SK-N-SH treated with all-trans-retinoic acid at 6 μM for 48 hours (cell line): ENCODE data around the gene EGR1.

ENCODE experiments used
- ATAC-seq: fragments of 200-7000 bp; cut with Tn5 transposase; 3 replicates; pipeline ENCODE4 v1.9.1; 2020; ENCODE audit warnings: mild to moderate bottlenecking, moderate library complexity
- ARNTL ChIP-seq: fragments of 450-650 bp; formaldehyde crosslinking; IDR thresholded peaks from 2 replicates; pipeline ENCODE4 v1.5.0; 2020; ENCODE audit warnings: low read depth, mild to moderate bottlenecking, moderate library complexity, borderline replicate concordance
- CREB5 ChIP-seq: fragments of 250-450 bp; sonication (Bioruptor Pico); IDR thresholded peaks from 2 replicates; pipeline ENCODE4 v1.5.1; 2020; ENCODE audit warnings: low read depth, mild to moderate bottlenecking, moderate library complexity
- ESRRG ChIP-seq: fragments of 250-450 bp; sonication (Bioruptor Pico); IDR thresholded peaks from 2 replicates; pipeline ENCODE4 v1.6.1; 2021; ENCODE audit warnings: mild to moderate bottlenecking
- GLIS3 ChIP-seq: fragments of 250-450 bp; sonication (Bioruptor Pico); IDR thresholded peaks from 2 replicates; pipeline ENCODE4 v1.5.0; 2020; ENCODE audit warnings: mild to moderate bottlenecking, moderate library complexity
- OSR1 ChIP-seq: fragments of 250-450 bp; sonication (Bioruptor Pico); IDR thresholded peaks from 2 replicates; pipeline ENCODE4 v1.8.0; 2022; ENCODE audit warnings: moderate library complexity, mild to moderate bottlenecking, inconsistent platforms
- PATZ1 ChIP-seq: fragments of 250-450 bp; sonication (Bioruptor Pico); IDR thresholded peaks from 2 replicates; pipeline ENCODE4 v1.8.0; 2020; ENCODE audit warnings: mild to moderate bottlenecking, moderate library complexity, borderline replicate concordance
- PPARA ChIP-seq: fragments of 250-450 bp; sonication (Bioruptor Pico); IDR thresholded peaks from 2 replicates; pipeline ENCODE4 v1.5.0; 2020; ENCODE audit warnings: mild to moderate bottlenecking, borderline replicate concordance
- RARB ChIP-seq: fragments of 250-450 bp; sonication (Bioruptor Pico); IDR thresholded peaks from 2 replicates; pipeline ENCODE4 v1.8.0; 2021; ENCODE audit warnings: mild to moderate bottlenecking, moderate library complexity
- TCF4 ChIP-seq: fragments of 250-450 bp; sonication (Bioruptor Pico); IDR thresholded peaks from 2 replicates; pipeline ENCODE4 v1.8.0; 2021; ENCODE audit warnings: mild to moderate bottlenecking, moderate library complexity, borderline replicate concordance
- TSHZ2 ChIP-seq: fragments of 250-450 bp; sonication (Bioruptor Pico); IDR thresholded peaks from 2 replicates; pipeline ENCODE4 v1.5.0; 2020; ENCODE audit warnings: mild to moderate bottlenecking, moderate library complexity
- ZC3H10 ChIP-seq: fragments of 250-450 bp; sonication (Bioruptor Pico); IDR thresholded peaks from 2 replicates; pipeline ENCODE4 v1.5.1; 2021; ENCODE audit warnings: mild to moderate bottlenecking, moderate library complexity
- ZFP30 ChIP-seq: fragments of 450-650 bp; formaldehyde crosslinking; IDR thresholded peaks from 2 replicates; pipeline ENCODE4 v1.5.0; 2022; ENCODE audit warnings: mild to moderate bottlenecking, moderate library complexity
- ZNF565 ChIP-seq: fragments of 450-650 bp; formaldehyde crosslinking; conservative IDR thresholded peaks from 2 replicates; pipeline ENCODE4 v1.5.0; 2020; ENCODE audit warnings: low read depth, mild to moderate bottlenecking, moderate library complexity
- ZNF70 ChIP-seq: fragments of 450-650 bp; formaldehyde crosslinking; IDR thresholded peaks from 2 replicates; pipeline ENCODE4 v1.5.0; 2020; ENCODE audit warnings: mild to moderate bottlenecking, moderate library complexity
- ZNF8 ChIP-seq: fragments of 450-650 bp; formaldehyde crosslinking; IDR thresholded peaks from 2 replicates; pipeline ENCODE4 v1.5.0; 2020; ENCODE audit warnings: mild to moderate bottlenecking, moderate library complexity
- TF ChIP-seq, protein P1 (sequence below): fragments of 250-450 bp; sonication (Bioruptor Pico); IDR thresholded peaks from 2 replicates; pipeline ENCODE4 v1.5.1; 2021; ENCODE audit warnings: mild to moderate bottlenecking, moderate library complexity
- TF ChIP-seq, protein P2 (sequence below): fragments of 250-450 bp; sonication (Bioruptor Pico); IDR thresholded peaks from 2 replicates; pipeline ENCODE4 v1.8.0; 2021; ENCODE audit warnings: low read depth, mild to moderate bottlenecking, moderate library complexity, borderline replicate concordance

Gene EGR1

GRCh38 chr5:138466125-138466899 is 1.0 kb downstream of the EGR1 start (continued):
- TF ChIP-seq GLIS3 = peak; percentile 97
- peak; percentile 30; the same call in 1 of the 2 replicates for TF ChIP-seq ZNF565 (CRISPR knock-in tag)
- peak; percentile 44; the same call in 1 of the 2 replicates for TF ChIP-seq ZFP30 (CRISPR knock-in tag)
- TF ChIP-seq PATZ1 = peak; percentile 83
- no peak for TF ChIP-seq ZNF70 (CRISPR knock-in tag)
- TF ChIP-seq, protein P1, sequence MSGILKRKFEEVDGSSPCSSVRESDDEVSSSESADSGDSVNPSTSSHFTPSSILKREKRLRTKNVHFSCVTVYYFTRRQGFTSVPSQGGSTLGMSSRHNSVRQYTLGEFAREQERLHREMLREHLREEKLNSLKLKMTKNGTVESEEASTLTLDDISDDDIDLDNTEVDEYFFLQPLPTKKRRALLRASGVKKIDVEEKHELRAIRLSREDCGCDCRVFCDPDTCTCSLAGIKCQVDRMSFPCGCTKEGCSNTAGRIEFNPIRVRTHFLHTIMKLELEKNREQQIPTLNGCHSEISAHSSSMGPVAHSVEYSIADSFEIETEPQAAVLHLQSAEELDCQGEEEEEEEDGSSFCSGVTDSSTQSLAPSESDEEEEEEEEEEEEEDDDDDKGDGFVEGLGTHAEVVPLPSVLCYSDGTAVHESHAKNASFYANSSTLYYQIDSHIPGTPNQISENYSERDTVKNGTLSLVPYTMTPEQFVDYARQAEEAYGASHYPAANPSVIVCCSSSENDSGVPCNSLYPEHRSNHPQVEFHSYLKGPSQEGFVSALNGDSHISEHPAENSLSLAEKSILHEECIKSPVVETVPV (CRISPR knock-in tag) = peak; percentile 97
- TF ChIP-seq, protein P2, sequence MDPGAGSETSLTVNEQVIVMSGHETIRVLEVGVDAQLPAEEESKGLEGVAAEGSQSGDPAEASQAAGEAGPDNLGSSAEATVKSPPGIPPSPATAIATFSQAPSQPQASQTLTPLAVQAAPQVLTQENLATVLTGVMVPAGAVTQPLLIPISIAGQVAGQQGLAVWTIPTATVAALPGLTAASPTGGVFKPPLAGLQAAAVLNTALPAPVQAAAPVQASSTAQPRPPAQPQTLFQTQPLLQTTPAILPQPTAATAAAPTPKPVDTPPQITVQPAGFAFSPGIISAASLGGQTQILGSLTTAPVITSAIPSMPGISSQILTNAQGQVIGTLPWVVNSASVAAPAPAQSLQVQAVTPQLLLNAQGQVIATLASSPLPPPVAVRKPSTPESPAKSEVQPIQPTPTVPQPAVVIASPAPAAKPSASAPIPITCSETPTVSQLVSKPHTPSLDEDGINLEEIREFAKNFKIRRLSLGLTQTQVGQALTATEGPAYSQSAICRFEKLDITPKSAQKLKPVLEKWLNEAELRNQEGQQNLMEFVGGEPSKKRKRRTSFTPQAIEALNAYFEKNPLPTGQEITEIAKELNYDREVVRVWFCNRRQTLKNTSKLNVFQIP (CRISPR knock-in tag) = no peak; the same call in 1 of the 2 replicates
- TF ChIP-seq ESRRG (CRISPR knock-in tag) = peak; percentile 96
- TF ChIP-seq PPARA (CRISPR knock-in tag) = no peak

- ATAC-seq = no peak
Measured at GRCh38 chr5:138466900-138467710, 1.8 kb downstream of the EGR1 start.

GRCh38 chr5:138467711-138468132 is 2.4 kb downstream of the EGR1 start:
- TF ChIP-seq ARNTL (CRISPR knock-in tag) (no peak), ZNF8 (CRISPR knock-in tag) (0 out of 2 replicates have a peak, but pooled peaks have one; percentile 3)
- no peak for ATAC-seq

More at GRCh38 chr5:138466900-138467710, 1.8 kb downstream of the EGR1 start:
- TF ChIP-seq ZNF8 (CRISPR knock-in tag) (no peak), ESRRG (CRISPR knock-in tag) (peak; percentile 53; the same call in 1 of the 2 replicates), TSHZ2 (CRISPR knock-in tag) (no peak)
- TF ChIP-seq, all 23 proteins: peak for 1

- no peak for ATAC-seq
- peak; percentile 3; the same call in 1 of the 2 replicates for TF ChIP-seq ZFP30 (CRISPR knock-in tag)
- TF ChIP-seq CREB5 = peak; percentile 69
- peak; percentile 90; the same call in 1 of the 2 replicates for TF ChIP-seq ESRRG (CRISPR knock-in tag)
- peak; percentile 50; the same call in 1 of the 2 replicates for TF ChIP-seq TCF4 (CRISPR knock-in tag)
- no peak for TF ChIP-seq ZNF565 (CRISPR knock-in tag)
- TF ChIP-seq, protein P1 (CRISPR knock-in tag) = peak; percentile 43; the same call in 1 of the 2 replicates
- TF ChIP-seq OSR1 (CRISPR knock-in tag) = no peak
- TF ChIP-seq PATZ1 = peak; percentile 26; the same call in 1 of the 2 replicates
- peak; percentile 2; the same call in 1 of the 2 replicates for TF ChIP-seq ZC3H10 (CRISPR knock-in tag)
- peak; percentile 69 for TF ChIP-seq RARB (CRISPR knock-in tag)
- no peak for TF ChIP-seq PPARA (CRISPR knock-in tag)
Measured at GRCh38 chr5:138468133-138468965, 3.1 kb downstream of the EGR1 start.
